Measurements from ENCODE around the gene FDX1. TPM values are rescaled to one million over a fixed set of nuclear protein-coding genes. Genes with fewer than 3 reads are reported as not detected.

FDX1 gene
- total RNA-seq, 2 donors from 2014 or later = 8.0 to 16.9 TPM

DNA sequence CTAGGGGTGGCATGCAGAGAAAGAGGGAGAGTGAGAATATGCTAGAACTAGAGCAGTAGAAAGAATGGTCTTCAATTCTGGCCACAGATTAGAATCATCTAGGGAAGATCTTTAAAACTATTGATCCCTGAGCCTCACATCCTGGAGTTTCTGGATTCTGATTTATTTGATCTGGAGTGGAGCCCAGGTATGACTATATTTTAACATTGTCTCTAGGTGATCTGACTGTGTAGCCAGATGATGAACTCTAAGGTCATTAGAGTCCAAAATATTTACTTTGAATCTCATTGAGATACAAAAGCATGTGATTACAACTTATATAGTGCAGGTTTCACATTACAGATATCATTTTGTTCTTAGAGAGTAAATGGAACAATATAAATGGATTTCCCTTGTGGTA lies 79.7 kb downstream of the FDX1 start:
- no peak overlapping the region for H3K27ac ChIP-seq
- no peaks in the 10 kb centered on the region for H3K36me3 ChIP-seq
- TF ChIP-seq, protein P1, sequence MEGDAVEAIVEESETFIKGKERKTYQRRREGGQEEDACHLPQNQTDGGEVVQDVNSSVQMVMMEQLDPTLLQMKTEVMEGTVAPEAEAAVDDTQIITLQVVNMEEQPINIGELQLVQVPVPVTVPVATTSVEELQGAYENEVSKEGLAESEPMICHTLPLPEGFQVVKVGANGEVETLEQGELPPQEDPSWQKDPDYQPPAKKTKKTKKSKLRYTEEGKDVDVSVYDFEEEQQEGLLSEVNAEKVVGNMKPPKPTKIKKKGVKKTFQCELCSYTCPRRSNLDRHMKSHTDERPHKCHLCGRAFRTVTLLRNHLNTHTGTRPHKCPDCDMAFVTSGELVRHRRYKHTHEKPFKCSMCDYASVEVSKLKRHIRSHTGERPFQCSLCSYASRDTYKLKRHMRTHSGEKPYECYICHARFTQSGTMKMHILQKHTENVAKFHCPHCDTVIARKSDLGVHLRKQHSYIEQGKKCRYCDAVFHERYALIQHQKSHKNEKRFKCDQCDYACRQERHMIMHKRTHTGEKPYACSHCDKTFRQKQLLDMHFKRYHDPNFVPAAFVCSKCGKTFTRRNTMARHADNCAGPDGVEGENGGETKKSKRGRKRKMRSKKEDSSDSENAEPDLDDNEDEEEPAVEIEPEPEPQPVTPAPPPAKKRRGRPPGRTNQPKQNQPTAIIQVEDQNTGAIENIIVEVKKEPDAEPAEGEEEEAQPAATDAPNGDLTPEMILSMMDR (IDR thresholded peaks at IDR 0.05) = no peak
- peaks cover 0 to 11% of the 10 kb centered on the region in 2 donors for H3K4me1 ChIP-seq (ENCODE audit: control insufficient read depth in 1 of 2, low read depth in 2 of 2)
- no peak overlapping the region for H3K4me3 ChIP-seq
- no peaks in the 10 kb centered on the region for H3K27me3 ChIP-seq (replicated peaks; ENCODE audit: insufficient read depth)
- no peaks in the 10 kb centered on the region for H3K9me3 ChIP-seq
- no peak for DNase-seq (ENCODE audit: low spot score)
- ATAC-seq (ENCODE audit: insufficient number of reproducible peaks, low FRiP score, low read depth) = no peak

DNA sequence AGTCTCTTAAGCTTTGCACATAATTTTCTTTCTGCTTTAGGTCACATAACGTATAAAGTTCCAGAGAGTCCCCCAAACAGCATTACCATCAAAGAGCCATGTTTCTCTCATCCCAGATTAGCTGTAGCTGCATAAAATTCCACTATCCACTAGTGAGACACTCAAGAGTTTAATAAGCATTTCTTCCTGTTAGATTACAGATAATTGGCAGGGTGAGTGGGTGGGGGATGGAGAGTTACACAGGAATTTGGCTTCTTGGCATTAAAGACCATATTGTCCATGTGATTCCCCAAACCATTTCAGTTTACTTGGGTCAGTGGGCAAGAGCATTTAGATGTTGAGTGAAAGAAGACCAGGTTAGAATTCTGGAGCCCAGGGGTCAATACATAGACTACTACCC lies 82.3 kb downstream of the FDX1 start:
- TF ChIP-seq, protein P1 (IDR thresholded peaks at IDR 0.05) = no peak
- ATAC-seq (ENCODE audit: insufficient number of reproducible peaks, low FRiP score, low read depth) (no peak), DNase-seq (ENCODE audit: low spot score) (no peak)
- no peak overlapping the region for H3K27ac ChIP-seq
- H3K4me3 ChIP-seq = no peak overlapping the region
- no peaks in the 10 kb centered on the region for H3K36me3 ChIP-seq
- peaks cover 0 to 11% of the 10 kb centered on the region in 2 donors for H3K4me1 ChIP-seq (ENCODE audit: control insufficient read depth in 1 of 2, low read depth in 2 of 2)
- H3K27me3 ChIP-seq (replicated peaks; ENCODE audit: insufficient read depth) = no peaks in the 10 kb centered on the region
- H3K9me3 ChIP-seq = no peaks in the 10 kb centered on the region

DNA sequence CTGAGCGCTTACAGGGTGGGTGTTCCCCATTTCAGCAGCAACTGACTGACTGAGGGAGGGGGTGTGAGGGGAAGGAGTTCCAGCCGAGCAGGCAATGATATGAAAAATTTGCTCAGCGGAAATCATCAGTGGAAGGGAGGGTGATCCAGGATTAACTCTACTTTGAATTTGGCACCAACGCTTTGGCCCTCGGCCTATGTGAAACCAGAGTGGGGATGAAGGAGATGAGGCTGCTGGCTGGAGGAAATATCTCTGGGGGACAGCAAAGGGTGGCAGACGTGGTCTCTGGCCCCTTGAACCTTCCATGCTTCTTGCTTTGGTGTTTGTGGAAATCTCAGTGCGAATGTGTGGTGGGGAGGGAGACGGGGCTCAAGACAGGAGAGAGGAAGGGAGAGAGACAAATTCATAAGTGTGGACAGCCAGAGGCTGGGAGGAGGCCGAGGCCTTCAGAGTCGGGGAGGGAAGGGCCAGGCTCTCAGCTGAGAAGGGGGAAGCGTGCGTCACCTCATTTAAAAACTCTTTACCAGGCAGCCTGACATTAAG lies 83.6 kb downstream of the FDX1 start:
- ATAC-seq (ENCODE audit: insufficient number of reproducible peaks, low FRiP score, low read depth) (no peak), DNase-seq (ENCODE audit: low spot score) (no peak)
- Histone ChIP-seq H3K27me3 (replicated peaks; ENCODE audit: insufficient read depth) (no peaks in the 10 kb centered on the region), H3K36me3 (no peaks in the 10 kb centered on the region), H3K9me3 (no peaks in the 10 kb centered on the region), H3K4me1 (ENCODE audit: control insufficient read depth in 1 of 2, low read depth in 2 of 2) (peaks cover 0 to 4% of the 10 kb centered on the region in 2 donors), H3K4me3 (no peak overlapping the region), H3K27ac (no peak overlapping the region)
- TF ChIP-seq, protein P1 (IDR thresholded peaks at IDR 0.05) = no peak

DNA sequence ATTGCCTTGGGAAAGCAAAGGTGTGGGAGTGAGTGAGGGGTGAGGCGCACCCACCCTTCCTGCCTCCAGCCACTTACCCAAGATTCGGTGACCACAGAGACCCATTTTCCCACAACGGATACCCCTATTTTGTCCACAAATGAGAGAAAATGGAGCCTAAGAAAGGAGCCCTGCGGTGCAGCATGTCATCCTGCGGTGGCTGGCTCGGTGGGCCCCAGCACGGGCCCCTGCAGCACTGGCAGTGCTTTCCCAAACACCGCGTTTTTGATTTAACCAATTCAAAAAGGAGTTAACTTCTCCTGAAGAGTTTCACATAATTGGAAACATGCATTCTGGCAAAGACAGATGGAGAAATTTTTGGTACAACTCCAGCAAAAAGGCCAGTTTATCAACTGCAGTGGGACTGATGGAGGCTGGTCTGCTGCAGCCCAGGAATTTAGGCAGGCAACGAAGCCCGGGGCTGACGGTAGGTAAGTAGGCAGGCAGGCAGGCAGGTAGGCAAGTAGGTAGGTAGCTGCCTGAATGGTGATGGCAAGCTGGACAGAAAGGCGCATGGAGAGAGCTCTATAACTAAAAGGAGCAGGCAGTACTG lies 84.2 kb downstream of the FDX1 start:
- no peaks in the 10 kb centered on the region for H3K9me3 ChIP-seq
- ATAC-seq (ENCODE audit: insufficient number of reproducible peaks, low FRiP score, low read depth) = no peak
- H3K27me3 ChIP-seq (replicated peaks; ENCODE audit: insufficient read depth) = no peaks in the 10 kb centered on the region
- no peak for DNase-seq (ENCODE audit: low spot score)
- H3K36me3 ChIP-seq = no peaks in the 10 kb centered on the region
- H3K4me3 ChIP-seq = no peak overlapping the region
- H3K27ac ChIP-seq = no peak overlapping the region
- no peaks in the 10 kb centered on the region for H3K4me1 ChIP-seq (ENCODE audit: control insufficient read depth in 1 of 2, low read depth in 2 of 2)
- TF ChIP-seq, protein P1 (IDR thresholded peaks at IDR 0.05) = no peak

Other genes with a start within 250 kb of the FDX1 start
- 10 to 100 TPM; 54.4 to 86.8 TPM for gene RDX, start 133.3 kb upstream of the FDX1 start, total RNA-seq

Data from thoracic aorta (tissue), 2 donors.